HG03108 (cell line): ENCODE measurements around the gene SPATA31E1.
"Not testable (repeated sequence)": the region's sequence is repeated elsewhere in the genome, so short reads cannot be mapped to it uniquely, and the experiment has no call there.

ENCODE experiments used
- ATAC-seq: cut with Tn5 transposase; IDR thresholded peaks from one replicate; pipeline ENCODE4 v1.9.1; 2021; ENCODE audit warnings: moderate library complexity; ENCODE audit not compliant: unreplicated experiment

The SPATA31E1 gene

GRCh38 chr9:87884578-87885459 is 2.1 kb downstream of the SPATA31E1 start:
- no peak for ATAC-seq

DNA sequence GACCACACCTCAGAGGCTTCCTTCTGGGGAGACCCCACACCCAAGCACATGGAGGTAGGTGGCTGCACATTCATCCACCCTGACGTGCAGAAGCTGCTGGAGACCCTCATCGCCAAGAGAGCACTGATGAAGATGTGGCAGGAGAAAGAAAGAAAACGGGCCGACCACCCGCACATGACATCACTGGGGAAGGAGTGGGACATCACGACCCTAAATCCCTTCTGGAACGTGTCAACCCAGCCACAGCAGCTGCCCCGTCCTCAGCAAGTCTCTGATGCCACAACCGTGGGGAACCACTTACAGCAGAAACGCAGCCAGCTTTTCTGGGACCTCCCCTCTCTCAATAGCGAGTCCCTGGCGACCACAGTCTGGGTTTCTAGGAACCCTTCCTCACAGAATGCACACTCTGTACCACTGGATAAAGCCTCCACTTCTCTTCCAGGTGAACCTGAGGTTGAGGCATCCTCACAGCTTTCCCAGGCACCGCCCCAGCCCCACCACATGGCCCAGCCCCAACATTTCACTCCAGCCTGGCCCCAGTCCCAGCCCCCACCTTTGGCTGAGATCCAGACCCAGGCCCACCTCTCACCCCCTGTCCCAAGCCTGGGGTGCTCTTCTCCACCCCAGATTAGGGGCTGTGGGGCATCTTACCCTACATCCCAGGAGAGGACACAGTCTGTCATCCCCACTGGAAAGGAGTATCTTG is 3.0 kb downstream of the SPATA31E1 start:
- no peak for ATAC-seq

- ATAC-seq: no peak
Observed at GRCh38 chr9:87886210-87886932, 3.7 kb downstream of the SPATA31E1 start.

DNA sequence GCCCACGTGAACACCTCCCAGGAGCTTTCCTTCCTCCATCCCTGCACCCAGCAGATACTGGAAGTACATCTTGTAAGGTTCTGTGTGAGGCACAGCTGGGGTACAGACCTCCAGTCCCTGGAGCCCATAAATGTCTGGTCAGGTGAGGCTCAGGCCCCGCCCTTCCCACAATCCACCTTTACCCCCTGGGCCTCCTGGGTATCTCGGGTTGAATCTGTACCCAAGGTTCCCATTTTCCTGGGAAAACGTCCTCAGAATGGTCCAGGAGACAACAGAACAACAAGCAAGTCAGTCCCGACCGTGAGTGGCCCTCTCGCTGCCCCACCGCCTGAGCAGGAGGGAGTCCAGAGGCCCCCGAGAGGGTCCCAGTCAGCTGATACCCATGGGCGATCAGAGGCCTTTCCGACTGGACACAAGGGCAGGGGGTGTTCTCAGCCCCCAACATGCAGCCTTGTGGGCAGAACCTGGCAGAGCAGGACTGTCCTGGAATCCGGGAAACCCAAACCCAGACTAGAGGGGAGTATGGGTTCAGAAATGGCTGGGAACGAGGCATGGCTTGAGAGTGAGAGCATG is 4.3 kb downstream of the SPATA31E1 start:
- ATAC-seq: no peak

DNA sequence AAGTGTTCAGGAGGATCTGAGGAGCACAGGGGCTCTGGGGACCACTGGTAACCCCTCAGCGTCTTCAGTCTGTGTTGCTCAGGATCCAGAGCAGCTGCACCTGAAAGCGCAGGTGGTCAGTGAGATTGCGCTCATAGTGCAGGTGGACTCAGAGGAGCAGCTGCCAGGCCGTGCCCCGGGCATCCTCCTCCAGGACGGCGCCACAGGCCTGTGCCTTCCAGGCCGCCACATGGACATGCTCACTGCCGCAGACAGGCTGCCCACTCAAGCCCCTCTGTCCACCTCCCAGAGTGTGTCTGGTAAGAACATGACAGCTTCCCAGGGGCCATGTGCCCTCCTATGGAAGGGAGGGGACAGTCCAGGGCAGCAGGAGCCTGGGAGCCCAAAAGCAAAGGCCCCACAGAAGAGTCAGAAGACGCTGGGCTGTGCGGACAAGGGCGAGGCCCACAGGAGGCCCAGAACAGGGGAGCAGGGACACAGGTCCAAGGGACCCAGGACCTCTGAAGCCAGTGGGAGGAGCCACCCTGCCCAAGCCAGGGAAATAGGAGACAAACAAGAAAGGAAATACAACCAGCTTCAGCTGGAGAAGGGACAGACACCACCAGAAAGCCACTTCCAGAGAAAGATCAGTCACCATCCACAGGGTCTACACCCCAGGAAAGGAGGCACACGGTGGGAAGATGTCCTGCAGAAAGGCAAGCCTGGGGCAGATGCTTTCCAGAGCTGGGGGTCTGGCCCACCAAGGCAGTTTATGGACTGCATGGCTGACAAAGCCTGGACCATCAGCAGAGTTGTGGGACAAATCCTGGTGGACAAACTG is 5.2 kb downstream of the SPATA31E1 start:
- no peak for ATAC-seq

- no peak for ATAC-seq
Observed at GRCh38 chr9:87888501-87888900, 5.8 kb downstream of the SPATA31E1 start.

DNA sequence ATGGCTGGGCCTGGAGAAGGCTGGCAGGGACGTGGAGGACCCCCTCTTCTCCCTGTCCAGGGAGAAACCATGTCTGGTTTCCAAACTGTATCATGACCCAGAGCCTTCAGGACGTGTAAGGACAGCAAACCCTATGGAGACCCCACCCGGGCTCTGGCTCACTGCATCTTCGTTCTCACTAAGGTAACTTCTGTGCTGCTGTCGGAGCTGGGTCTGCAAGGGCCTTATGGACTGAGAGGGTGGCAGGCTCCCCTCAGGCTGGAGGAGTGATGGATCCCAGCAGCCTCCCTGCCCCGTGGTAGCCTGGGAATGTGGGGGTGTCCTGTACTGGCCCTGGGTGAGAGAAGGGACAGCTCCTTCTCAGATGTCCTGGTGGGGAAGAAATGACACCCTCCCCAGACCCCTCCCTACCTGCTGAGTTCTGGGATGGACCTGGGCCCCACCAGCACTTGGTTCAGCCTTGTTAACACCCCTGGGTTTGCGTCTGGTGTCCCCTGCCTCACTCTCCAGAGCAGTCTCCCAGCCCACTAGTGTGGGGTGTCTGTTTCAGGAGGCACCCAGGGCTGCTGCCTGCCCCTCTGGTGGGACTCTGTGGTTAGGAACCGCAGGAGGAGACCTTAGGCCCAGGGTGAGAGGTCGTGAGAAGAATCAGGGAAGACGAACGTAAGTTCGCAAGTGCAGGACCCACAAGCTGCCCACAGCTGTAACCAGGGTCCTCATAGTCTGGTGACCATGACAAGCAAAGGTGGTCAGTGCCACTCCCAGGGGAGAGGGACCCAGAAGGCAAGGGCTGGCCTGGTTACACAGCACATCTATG is 6.6 kb downstream of the SPATA31E1 start:
- no peak for ATAC-seq

- ATAC-seq: no peak
Observed at GRCh38 chr9:87889882-87890252, 7.2 kb downstream of the SPATA31E1 start.

GRCh38 chr9:87890837-87891236 is 8.2 kb downstream of the SPATA31E1 start:
- no peak for ATAC-seq

DNA sequence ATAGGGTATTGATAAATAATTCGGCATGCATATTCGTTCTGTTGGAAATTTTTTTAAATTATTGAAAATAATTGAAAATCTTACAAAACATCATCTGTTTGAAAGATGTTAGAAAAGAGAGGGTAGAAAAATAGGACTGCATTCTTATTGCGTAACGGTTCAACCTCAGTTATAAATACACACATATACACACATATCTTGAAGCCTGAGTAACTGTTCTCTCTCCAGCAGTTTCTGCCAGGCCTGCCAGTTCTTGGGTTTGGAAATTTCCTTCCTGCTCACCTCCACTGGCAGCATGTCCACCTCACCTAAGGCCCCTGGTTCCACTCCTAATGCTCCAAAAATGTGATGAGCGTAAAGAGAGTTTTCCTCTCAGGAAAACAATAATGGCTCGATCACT is 9.1 kb downstream of the SPATA31E1 start:
- ATAC-seq: no peak

DNA sequence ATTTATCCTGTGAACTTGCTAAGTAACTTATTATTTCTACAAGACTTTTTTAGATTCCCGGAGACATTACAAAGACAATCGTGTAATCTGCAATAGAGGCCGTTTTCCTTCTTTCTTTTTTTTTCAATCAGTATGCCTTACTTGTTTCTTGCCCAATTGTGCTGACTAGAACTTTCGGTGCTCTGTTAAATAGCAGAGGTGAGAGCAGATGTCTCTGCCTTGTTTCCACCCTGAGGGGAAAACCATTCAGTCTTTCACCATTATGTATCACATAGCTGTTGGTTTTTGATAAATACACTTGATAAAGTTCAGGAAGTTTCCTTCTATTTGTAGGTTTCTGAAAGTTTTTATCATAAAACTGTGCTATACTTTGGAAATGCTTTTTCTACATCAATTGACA is 10.3 kb downstream of the SPATA31E1 start:
- no peak for ATAC-seq

GRCh38 chr9:87894998-87895625 is 12.4 kb downstream of the SPATA31E1 start:
- no peak for ATAC-seq

GRCh38 chr9:87896891-87897290 is 14.2 kb downstream of the SPATA31E1 start:
- ATAC-seq: no peak

- ATAC-seq: no peak
Observed at GRCh38 chr9:87898151-87898550, 15.5 kb downstream of the SPATA31E1 start.

DNA sequence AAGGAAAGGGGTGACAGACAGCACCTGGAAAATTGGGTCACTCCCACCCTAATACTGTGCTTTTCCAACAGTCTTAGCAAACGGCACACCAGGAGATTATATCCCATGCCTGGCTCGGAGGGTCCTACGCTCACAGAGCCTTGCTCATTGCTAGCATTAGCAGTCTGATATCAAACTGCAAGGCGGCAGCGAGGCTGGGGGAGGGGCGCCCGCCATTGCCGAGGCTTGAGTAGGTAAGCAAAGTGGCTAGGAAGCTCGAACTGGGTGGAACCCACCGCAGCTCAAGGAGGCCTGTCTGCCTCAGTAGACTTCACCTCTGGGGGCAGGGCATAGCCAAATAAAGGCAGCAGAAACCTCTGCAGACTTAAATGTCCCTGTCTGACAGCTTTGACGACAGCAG is 19.7 kb downstream of the SPATA31E1 start:
- ATAC-seq: not testable (repeated sequence)

GRCh38 chr9:87909310-87910041 is 26.8 kb downstream of the SPATA31E1 start:
- no peak for ATAC-seq

GRCh38 chr9:87910821-87911220 is 28.1 kb downstream of the SPATA31E1 start:
- ATAC-seq: no peak

DNA sequence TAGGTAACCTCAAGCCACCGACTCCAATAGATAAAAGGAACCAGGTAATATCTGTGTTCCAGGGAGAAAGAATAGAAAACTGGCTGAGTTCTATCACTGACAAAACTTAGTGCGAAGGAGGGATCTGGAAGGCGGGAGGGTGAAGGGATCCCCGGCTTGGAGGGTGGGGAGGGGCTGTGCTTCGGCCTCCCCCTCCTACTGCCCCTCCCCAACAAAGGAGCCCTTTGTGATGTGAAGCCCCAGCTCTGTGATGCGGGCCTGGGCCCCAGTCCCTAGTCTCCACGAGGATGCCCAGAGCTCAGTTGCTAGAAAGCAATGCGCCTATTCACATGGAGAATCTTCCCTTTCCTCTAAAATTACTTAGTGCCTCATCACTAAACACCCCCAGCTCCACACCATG is 35.0 kb downstream of the SPATA31E1 start, which contains the start of gene SPATA31C1:
Gene SPATA31C1 (plus strand): TSS at position 301 of the 400 bp plus-strand sequence.
- ATAC-seq: not testable (repeated sequence)
